ENCODE data around the gene NAALAD2.
"Not testable (repeated sequence)": the region's sequence is repeated elsewhere in the genome, so short reads cannot be mapped to it uniquely, and the experiment has no call there.

Gene NAALAD2

DNA sequence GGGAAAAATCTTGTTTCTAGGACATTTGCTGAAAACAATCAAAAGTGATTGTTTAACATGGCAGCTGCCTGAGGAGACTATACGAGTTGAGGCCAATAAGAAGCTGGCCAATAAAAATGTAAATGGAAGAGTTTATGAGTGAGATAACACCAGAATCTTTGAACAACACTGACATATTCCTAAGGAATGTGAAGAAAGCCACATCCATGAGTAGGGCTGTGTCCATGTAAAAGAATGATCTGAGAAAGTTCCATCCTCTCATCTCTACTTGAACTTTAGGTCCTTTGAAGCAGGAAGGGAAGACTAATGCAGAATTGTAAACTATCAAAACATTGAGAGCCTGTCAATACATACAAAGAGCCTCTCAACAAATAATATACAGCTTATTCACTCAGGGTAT, 95.3 kb downstream of the NAALAD2 start:
- DNase-seq = no peak
- in situ Hi-C loops (cut with MboI; ENCODE audit: low pct_unique_long_range_greater_than_20kb, low sequenced_read_pairs) = no loop called here

DNA sequence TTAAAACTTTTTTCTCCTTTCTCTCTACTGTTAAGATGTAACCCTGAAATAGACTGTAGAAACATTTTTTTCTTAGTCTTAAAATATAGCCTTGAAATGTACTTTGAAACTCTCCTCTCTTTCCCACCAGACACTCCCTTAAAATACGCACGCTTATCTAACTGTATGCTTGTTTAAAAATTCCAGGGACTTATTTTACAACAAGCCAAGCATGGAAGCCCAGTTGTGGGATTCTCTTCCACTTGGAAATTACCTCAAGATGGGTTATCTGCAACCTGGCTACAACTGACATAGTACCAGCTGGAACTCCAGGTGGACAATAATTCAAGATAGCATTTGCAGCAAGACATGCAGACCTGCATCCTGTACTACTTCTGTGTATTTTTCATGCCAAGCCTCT, 100.5 kb downstream of the NAALAD2 start:
- no peak for DNase-seq
- in situ Hi-C loops (cut with MboI; ENCODE audit: low pct_unique_long_range_greater_than_20kb, low sequenced_read_pairs) = no loop called here

DNA sequence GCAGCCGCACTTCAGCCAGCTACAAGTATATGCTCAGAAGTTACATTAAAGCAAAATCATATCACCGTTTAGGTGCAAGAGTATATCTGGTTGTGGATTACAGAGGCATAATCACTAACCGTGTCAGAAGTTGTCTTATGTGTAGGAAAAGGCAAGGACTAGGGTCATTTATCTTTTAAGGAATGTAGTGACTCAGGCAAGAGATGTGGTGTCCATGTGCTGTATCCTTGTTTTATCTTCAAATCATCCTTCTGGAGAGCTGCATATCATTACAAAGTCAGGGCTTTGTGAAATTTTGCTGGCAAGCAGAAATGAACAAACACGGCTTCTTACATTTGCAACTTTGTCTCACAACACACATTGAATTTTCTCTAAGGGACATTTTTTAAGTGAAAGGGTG, 101.1 kb downstream of the NAALAD2 start:
- in situ Hi-C loops (cut with MboI; ENCODE audit: low pct_unique_long_range_greater_than_20kb, low sequenced_read_pairs) = no loop called here
- DNase-seq = no peak

DNA sequence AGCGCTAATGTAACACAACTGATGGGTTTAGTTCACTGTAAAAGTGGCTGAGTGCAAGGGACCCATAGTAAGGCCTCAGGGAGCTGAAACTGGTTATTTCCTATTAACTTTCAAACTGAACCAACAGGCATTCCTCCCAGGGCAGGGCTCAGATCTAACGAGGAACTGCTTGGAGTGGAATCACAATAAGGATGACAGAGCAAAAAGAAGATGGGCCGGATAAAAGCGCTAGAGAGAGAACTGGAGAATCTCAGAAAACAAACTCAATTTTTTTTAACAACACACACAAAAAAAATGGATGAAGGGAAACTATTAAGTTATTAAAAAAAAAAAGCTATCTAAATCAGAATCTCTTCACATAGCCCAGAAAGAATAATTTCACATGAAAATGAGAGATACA, 102.5 kb downstream of the NAALAD2 start:
- in situ Hi-C loops (cut with MboI; ENCODE audit: low pct_unique_long_range_greater_than_20kb, low sequenced_read_pairs) = no loop called here
- no peak for DNase-seq

DNA sequence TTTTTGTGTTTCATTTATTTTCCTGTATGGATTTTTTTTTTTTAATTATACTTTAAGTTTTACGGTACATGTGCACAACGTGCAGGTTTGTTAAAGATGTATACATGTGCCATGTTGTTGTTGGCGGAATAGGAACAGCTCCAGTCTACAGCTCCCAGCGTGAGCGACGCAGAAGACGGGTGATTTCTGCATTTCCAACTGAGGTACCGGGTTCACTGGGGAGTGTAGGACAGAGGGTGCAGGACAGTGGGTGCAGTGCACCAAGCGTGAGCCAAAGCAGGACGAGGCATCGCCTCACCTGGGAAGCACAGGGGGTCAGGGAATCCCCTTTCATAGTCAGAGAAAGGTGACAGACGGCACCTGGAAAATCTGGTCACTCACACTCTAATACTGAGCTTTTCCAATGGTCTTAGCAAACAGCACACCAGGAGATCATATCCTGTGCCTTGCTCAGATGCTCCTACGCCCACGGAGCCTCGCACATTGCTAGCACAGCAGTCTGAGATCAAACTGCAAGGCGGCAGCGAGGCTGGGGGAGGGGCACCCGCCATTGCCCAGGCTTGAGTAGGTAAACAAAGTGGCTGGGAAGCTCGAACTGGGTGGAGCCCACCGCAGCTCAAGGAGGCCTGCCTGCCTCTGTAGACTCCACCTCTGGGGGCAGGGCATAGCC, 105.6 kb downstream of the NAALAD2 start:
- in situ Hi-C loops (cut with MboI; ENCODE audit: low pct_unique_long_range_greater_than_20kb, low sequenced_read_pairs) = not testable (repeated sequence)

DNA sequence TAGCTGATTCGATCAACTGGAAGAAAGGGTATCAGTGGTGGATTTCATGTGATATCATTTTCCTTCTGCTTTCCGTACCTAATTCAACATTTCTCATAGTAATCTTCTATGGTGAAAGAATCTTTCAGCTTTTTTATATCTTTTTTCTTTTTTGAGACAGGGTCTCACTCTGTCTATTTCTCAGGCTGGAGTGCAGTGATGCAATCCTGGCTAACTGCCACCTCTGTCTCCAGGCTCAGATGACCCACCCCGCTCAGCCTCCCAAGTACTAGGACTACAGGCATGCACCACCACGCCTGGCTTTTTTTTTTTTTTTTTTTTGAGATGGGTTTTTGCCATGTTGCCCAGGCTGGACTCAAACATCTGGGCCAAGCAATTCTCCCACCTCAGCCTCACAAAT, 107.0 kb downstream of the NAALAD2 start:
- in situ Hi-C loops (cut with MboI; ENCODE audit: low pct_unique_long_range_greater_than_20kb, low sequenced_read_pairs) = no loop called here

More for the DNA sequence above, 105.6 kb downstream of the NAALAD2 start:
- DNase-seq = not testable (repeated sequence)

More for the DNA sequence above, 107.0 kb downstream of the NAALAD2 start:
- no peak for DNase-seq

All from KBM-7 (cell line).